Heart right ventricle (tissue), 16 donors: ENCODE measurements around the gene GALK2. TPM values are rescaled to one million over a fixed set of nuclear protein-coding genes. Genes with fewer than 3 reads are reported as not detected.
"Not testable (repeated sequence)": the region's sequence is repeated elsewhere in the genome, so short reads cannot be mapped to it uniquely, and the experiment has no call there.

ENCODE experiments used
- ATAC-seq, 8 donors: fragments of 200-7000 bp; cut with Tn5 transposase; one replicate each; pipeline ENCODE4 v1.9.1; 2020; ENCODE audit warnings: mild to moderate bottlenecking in 8 of 8, moderate library complexity in 8 of 8, moderate number of reproducible peaks in 1 of 8
- DNase-seq, 2 donors: peaks; one replicate each; pipeline ENCODE4 v3.0.0-alpha.2; 2020
- H3K27ac ChIP-seq, 10 donors: fragments of 200-600 bp; sonication (generic) in 2 of 10; one replicate each; pipeline versions ENCODE4 v1.5.0 to v1.8.0; 2020 to 2022; ENCODE audit warnings: mild to moderate bottlenecking in 3 of 10
- H3K27me3 ChIP-seq, 7 donors: fragments of 200-600 bp; one replicate each; pipeline ENCODE4 v1.8.0; 2021 to 2022; ENCODE audit warnings: mild to moderate bottlenecking in 2 of 7
- H3K36me3 ChIP-seq, 9 donors: fragments of 200-600 bp; sonication (generic) in 1 of 9; one replicate each; pipeline versions ENCODE4 v1.5.0 to v1.8.0; 2020 to 2022; ENCODE audit warnings: mild to moderate bottlenecking in 2 of 9
- H3K4me1 ChIP-seq, 9 donors: fragments of 200-600 bp; sonication (generic) in 1 of 9; one replicate each; pipeline versions ENCODE4 v1.5.0 to v1.8.0; 2020 to 2022; ENCODE audit warnings: mild to moderate bottlenecking in 4 of 9
- H3K4me3 ChIP-seq, 10 donors: fragments of 200-600 bp; sonication (generic) in 2 of 10; one replicate each; pipeline versions ENCODE4 v1.5.0 to v1.8.0; 2020 to 2022; ENCODE audit warnings: mild to moderate bottlenecking in 7 of 10, moderate library complexity in 2 of 10
- H3K9me3 ChIP-seq, 11 donors: fragments of 200-600 bp in 10 of 11; sonication (generic) in 2 of 11; one replicate each; pipeline versions ENCODE4 v1.5.0 to v1.8.0; 2013 to 2022; ENCODE audit warnings: mild to moderate bottlenecking in 2 of 11, control low read depth in 1 of 11, moderate library complexity in 1 of 11
- WGBS, 2 donors: extraction: QIAGEN DNeasy Blood & Tissue Kit; methylation state at CpG; one replicate each; pipeline ENCODE4 v1.1.7; 2013; ENCODE audit warnings: inconsistent platforms in 1 of 2; 5-methylcytosine and 5-hydroxymethylcytosine counted together
- intact Hi-C, 10 donors: fragments of 100-400 bp; cut with DNase I; formaldehyde crosslinking; loops; one replicate each; pipeline versions ENCODE4 v1.11.1 to v1.14.2; 2022
- polyA plus RNA-seq, 2 donors: library from polyadenylated mRNA; stranded (reverse); fragments of 200-250 nt; gene quantifications; one replicate each; pipeline ENCODE4 v1.2.3, GENCODE V29; 2013
- total RNA-seq, 10 donors: library from RNA; stranded (reverse); fragmentation: NEBNext Ultra II Directional in 3 of 10; extraction: Animal tissue kit (Norgen Biotek cat#: 25700) in 3 of 10; gene quantifications; one replicate each; pipeline versions ENCODE4 v1.2.1 to v1.2.4, GENCODE V29; 2021 to 2023
- TF ChIP-seq, protein P1 (sequence below), 9 donors: fragments of 200-600 bp; sonication (generic) in 2 of 9; IDR thresholded peaks; one replicate each; pipeline versions ENCODE4 v1.5.0 to v1.8.0; 2021 to 2022; ENCODE audit warnings: antibody characterized with exemption in 9 of 9, mild to moderate bottlenecking in 5 of 9, moderate library complexity in 1 of 9
- donor health status: Arrhythmogenic right ventricular cardiomyopathy.
- donor health status: ischemic (EF 13 %, LVEDD 7.1; RV severe dilation, severe dysfunction).
- donor health status: healthy with polysubstance abuse.
- donor health status: DM: no; HTN: yes; CAD: no.
- donor health status: DM: no; HTN: no; CAD: no.
- donor health status: ischemic (EF 25% LVEDD 6.9; RV normal size, moderate dysfunction).
- donor health status: ischemic (EF 25% LVEDD 5.7; RV mildly dilated, moderate dysfunction).
- donor health status: healthy.
- donor health status: DM: yes; HTN: yes; CAD: no.
- donor health status: Ischemic cardiomyopathy.
- donor health status: ischemic (EF 35%, LVEDD 5.7; RV mildly dilated, moderate dysfunction).
- donor health status: nonischemic (EF 11% LVEDD 7.7; RV severe dilation, severe dysfunction).
- donor health status: DM: yes; HTN: yes; CAD: no.
- donor health status: PGD.
- donor health status: ischemic (EF 29% LVEDD 5.4; RV normal size, mild dysfunction).
- donor health status: nonischemic (EF 23%, LVEDD 6.1; RV moderate dilation, normal function).

GALK2 gene
- total and polyA plus RNA-seq, 12 donors: 6.2 to 43.9 (median 35.5) TPM

DNA sequence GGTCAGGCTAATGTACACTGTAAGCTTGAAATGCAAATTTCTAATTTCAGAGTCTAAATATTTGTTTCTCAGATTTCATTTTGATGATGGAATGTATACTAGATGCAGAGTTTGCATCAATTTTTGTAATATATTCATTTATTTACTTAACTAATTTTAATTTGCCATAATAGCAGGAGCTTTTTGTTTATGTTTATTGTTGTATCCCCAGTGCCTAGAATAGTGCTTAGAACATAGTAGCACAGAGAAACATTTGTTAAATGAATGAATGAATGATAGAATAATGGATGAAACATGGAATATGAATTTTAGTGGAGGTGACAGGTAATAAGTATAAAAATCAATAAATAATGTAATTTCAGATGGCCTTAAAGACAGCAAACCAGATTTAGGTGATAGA lies 5.2 kb upstream of the GALK2 start:
- Histone ChIP-seq H3K4me1 (peaks cover 0 to 5% (median 0%) of the 10 kb centered on the region in 9 donors), H3K27ac (no peak overlapping the region), H3K36me3 (peaks cover 0 to 20% (median 0%) of the 10 kb centered on the region in 9 donors), H3K9me3 (no peaks in the 10 kb centered on the region), H3K27me3 (no peaks in the 10 kb centered on the region), H3K4me3 (no peak overlapping the region)
- TF ChIP-seq, protein P1, sequence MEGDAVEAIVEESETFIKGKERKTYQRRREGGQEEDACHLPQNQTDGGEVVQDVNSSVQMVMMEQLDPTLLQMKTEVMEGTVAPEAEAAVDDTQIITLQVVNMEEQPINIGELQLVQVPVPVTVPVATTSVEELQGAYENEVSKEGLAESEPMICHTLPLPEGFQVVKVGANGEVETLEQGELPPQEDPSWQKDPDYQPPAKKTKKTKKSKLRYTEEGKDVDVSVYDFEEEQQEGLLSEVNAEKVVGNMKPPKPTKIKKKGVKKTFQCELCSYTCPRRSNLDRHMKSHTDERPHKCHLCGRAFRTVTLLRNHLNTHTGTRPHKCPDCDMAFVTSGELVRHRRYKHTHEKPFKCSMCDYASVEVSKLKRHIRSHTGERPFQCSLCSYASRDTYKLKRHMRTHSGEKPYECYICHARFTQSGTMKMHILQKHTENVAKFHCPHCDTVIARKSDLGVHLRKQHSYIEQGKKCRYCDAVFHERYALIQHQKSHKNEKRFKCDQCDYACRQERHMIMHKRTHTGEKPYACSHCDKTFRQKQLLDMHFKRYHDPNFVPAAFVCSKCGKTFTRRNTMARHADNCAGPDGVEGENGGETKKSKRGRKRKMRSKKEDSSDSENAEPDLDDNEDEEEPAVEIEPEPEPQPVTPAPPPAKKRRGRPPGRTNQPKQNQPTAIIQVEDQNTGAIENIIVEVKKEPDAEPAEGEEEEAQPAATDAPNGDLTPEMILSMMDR (IDR thresholded peaks at IDR 0.05): no peak
- ATAC-seq (no peak), DNase-seq (no peak)
- intact Hi-C loops: no loop called here

DNA sequence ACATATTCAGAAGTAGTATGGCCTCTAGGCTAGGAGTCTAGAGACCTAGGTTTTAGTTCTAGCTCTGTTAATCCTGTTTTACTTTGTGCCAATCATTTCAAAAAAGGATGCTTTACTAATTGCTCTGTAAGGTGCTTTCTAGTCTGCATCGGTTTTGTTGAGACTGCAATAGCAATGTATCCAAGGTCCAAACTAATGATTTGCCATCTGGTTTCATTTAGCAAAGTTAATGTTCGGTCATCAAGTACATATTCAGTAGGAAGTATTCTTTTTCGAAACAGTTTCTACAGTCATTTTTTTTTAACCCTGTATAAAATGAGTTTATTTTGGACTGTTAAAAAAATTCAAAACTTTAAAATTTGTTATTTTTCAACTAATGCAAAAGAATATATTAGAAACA lies 2.0 kb upstream of the GALK2 start:
- no peak for DNase-seq
- no peaks in the 10 kb centered on the region for H3K27me3 ChIP-seq
- intact Hi-C loops: no loop called here
- H3K4me1 ChIP-seq: peaks cover 0 to 21% (median 10%) of the 10 kb centered on the region in 9 donors
- H3K27ac ChIP-seq: no peak overlapping the region
- TF ChIP-seq, protein P1 (IDR thresholded peaks at IDR 0.05): no peak
- H3K4me3 ChIP-seq: no peak overlapping the region
- H3K36me3 ChIP-seq: peaks cover 0 to 5% (median 0%) of the 10 kb centered on the region in 9 donors
- H3K9me3 ChIP-seq: no peaks in the 10 kb centered on the region
- ATAC-seq: no peak
- 83 to 84% methylated on average over 3 of the region's 3 CpGs for WGBS, 2 donors

DNA sequence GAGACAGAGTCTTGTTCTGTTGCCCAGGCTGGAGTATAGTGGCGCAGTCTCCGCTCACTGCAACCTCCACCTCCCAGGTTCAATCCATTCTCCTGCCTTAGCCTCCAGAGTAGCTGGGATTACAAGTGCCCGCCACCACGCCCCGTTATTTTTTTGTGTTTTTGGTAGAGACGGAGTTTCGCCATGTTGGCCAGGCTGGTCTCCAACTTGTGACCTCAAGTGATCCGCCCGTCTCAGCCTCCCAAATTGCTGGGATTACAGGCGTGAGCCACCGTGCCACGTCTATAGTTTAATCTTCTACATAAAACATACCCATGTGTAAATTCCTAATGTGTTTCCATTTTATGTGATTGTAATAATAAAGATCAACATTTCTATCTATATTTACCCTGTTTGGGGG lies 1.7 kb downstream of the GALK2 start:
- H3K9me3 ChIP-seq: no peaks in the 10 kb centered on the region
- TF ChIP-seq, protein P1 (IDR thresholded peaks at IDR 0.05): no peak
- no peak overlapping the region for H3K27ac ChIP-seq
- 97 to 98% methylated on average over 12 of the region's 12 CpGs for WGBS, 2 donors
- no peak overlapping the region for H3K4me3 ChIP-seq
- intact Hi-C loops: no loop called here
- H3K27me3 ChIP-seq: no peaks in the 10 kb centered on the region
- DNase-seq (no peak), ATAC-seq (no peak)
- H3K36me3 ChIP-seq: no peaks in the 10 kb centered on the region
- peaks cover 0 to 21% (median 10%) of the 10 kb centered on the region in 9 donors for H3K4me1 ChIP-seq

DNA sequence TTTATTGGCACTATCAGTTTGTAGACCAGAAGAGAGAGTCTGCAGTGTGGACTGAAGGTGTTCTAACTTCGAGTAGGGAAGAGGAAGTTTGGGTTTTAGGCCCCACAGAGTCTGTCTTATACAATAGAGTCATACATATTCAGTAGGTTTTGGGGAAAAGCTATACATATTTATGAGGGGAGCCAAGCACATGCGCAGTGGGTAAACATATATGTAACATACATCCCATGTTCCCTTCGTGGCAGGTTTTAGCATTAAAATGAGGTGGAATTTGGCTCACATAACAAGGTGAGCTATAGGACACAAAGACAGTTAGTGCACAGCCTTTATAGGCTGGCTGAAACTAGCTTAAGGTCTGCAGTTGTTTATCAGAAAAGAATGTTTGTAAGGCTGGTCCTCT lies 4.9 kb downstream of the GALK2 start:
- ATAC-seq (no peak), DNase-seq (no peak)
- Histone ChIP-seq H3K4me1 (peaks cover 0 to 16% (median 9%) of the 10 kb centered on the region in 9 donors), H3K27ac (no peak overlapping the region), H3K27me3 (no peaks in the 10 kb centered on the region), H3K4me3 (no peak overlapping the region), H3K36me3 (peaks cover 0 to 5% (median 0%) of the 10 kb centered on the region in 9 donors), H3K9me3 (no peaks in the 10 kb centered on the region)
- intact Hi-C loops: no loop called here
- 93 to 95% methylated on average over 3 of the region's 3 CpGs for WGBS, 2 donors
- TF ChIP-seq, protein P1 (IDR thresholded peaks at IDR 0.05): no peak

DNA sequence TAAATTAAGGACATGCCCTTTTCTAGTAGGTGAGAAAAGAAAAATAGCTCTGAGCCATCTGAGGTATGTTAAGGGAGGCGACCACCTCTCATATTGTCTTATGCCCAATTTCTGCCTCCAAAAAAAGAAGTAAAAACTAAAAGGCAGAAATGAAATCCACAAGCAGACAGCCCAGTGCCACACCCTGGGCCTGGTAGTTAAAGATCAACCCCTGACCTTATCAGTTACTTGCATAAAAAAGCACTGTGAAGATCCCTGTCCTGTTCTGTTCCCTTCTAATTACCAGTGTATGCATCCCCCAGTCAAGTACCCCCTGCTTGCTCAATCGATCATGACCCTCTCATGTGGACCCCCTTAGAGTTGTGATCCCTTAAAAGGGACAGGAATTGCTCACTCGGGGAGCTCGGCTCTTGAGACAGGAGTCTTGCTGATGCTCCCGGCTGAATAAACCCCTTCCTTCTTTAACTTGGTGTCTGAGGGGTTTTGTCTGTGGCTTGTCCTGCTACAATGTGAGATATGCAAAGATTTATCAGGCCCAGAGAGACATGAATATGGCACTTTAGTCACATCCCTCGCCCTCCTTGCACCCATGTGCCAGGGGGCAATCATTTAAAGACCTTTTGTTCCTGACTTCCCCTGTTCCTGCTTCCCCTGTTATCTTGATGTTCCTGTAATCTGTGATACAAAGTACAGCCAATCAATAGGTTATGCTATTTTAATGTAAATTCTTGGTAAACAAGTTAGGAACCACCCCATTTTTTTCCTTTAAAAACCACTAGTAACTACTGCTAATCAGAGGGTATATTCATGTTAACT lies 5.7 kb downstream of the GALK2 start:
- H3K4me3 ChIP-seq, ATAC-seq, H3K9me3 ChIP-seq, DNase-seq, intact Hi-C loops, H3K27me3 ChIP-seq, H3K27ac ChIP-seq, H3K36me3 ChIP-seq: not testable (repeated sequence)
- WGBS, 2 donors: 93% methylated on average over 6 of the region's 6 CpGs
- H3K4me1 ChIP-seq: peaks cover 0 to 17% (median 5%) of the 10 kb centered on the region in 9 donors
